ENCODE results near the gene PHF11.

Gene PHF11

DNA sequence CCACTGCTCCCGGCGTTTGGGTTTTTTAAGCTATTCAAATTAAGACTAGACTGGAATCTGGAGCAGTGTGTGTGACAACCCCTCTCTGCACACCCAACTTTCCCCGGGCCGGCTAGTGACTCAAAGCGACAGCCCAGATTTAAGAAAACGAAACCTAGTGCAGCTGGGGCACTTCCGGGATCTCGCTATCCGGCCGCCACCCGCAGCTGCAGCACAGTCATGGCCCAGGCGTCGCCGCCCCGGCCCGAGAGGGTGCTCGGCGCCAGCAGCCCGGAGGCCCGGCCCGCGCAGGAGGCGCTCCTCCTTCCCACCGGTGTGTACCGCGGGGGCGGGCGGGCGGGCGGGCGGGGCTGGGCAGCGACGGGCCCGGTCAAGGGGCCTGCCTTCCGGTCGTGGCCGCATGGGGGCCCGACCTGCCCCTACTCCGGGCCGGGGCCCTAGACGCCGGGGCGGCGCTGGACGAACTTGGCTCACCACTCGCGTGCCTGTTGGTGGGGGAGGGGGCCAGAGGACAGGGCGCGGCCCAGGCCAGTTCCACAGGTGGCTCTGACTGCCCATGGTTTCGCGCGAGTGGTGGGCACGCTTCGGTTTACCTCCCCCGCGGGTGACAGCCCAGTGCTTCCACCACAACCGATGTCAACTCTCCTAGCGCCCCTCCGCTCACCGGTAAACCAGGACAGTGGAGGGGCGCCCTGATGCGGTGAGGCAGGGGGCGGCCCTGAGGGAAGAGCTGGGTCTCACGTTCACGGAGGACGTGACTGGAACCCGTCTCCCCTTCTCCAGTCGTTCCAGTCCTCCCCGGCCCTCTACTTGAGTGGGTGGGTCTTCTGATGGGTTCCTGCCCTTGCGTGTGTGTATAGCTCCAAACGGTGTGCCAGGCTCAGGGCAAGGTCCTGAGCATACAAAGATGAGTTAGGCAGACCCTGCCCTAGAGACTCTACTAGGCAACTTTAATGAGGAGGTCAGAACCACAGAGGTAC lies at the start of gene PHF11:
Gene PHF11 (plus strand): TSS at position 171 of the 980 bp plus-strand sequence. CDS start 49 bp downstream, at position 220.
- TF ChIP-seq GATA3 (IDR thresholded peaks at IDR 0.05; ENCODE audit: low read depth, low read length): no peak
- TF ChIP-seq GATA2 (IDR thresholded peaks at IDR 0.05; ENCODE audit: low read depth, low read length): no peak

DNA sequence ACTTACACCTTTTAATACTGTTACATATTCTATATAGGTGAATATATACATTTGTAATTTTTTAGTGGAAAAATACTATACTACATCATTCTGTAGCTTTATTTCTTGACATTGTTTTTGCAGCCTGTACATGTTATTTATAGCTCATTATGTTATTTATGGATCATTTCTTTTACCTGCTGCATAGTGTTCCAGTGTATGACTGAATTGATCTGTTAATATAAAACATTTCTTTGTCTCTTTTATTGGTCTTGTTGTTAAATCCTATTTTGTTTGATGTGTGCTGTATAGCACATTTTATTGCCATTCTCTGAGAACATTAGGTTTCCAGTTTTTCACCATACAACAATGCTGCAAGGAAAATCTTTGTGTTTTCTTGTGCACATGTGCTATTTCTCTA lies 49.3 kb upstream of the PHF11 start:
- TF ChIP-seq GATA2 (IDR thresholded peaks at IDR 0.05; ENCODE audit: low read depth, low read length) (no peak), GATA3 (IDR thresholded peaks at IDR 0.05; ENCODE audit: low read depth, low read length) (no peak)

DNA sequence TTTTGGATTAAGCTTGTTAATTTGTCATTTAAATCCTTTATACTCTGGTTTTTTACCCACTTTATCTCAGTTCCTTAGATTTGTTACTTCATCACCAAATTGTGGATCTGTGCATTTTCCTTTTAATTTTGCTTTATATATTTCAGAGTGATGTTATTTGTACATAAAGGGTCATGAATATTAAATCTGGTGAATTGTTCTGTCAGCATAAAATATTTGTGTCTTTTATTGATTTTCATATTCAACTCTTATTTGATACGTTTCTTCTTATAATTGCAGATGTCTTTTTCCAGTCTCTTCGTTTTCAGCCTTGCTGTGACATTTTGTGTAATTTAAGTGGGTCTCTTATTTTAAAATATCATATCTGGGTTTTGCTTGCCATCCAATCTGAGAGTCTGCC lies 47.0 kb upstream of the PHF11 start:
- no peak for TF ChIP-seq GATA2 (IDR thresholded peaks at IDR 0.05; ENCODE audit: low read depth, low read length)
- no peak for TF ChIP-seq GATA3 (IDR thresholded peaks at IDR 0.05; ENCODE audit: low read depth, low read length)

DNA sequence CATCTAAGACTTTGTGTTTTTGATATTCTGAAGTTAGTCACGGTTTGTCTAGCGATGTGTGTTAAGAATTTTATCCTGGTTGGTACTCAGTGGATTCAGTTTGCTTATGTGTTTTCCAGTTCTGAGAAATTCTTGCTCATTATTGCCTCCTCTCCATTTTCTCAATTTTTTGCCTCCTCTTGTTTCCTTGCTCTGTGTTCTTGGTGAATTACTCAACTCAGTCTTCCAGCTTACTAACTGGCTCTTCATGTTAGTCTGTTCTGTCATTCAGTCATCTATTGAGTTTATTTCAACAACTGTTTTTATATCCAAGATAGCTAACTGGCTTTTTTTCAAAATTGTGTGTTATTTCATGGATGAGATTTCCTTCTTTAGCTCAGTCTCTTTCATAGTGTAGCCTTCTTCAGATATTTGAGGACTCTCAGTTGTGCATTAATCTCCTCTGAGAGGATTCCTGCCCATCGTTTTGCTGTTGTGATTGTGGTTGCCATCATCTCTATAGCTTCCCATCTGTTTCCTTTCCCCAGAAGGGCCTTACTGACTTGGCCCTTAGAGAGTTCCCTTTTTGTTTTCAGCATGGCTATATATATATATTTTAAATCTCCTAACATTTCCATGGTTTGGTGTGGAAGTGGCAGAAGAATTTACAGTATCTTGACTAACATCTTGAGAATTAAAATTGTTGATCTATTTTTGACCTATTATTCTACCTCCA lies 45.5 kb upstream of the PHF11 start:
- no peak for TF ChIP-seq GATA3 (IDR thresholded peaks at IDR 0.05; ENCODE audit: low read depth, low read length)
- no peak for TF ChIP-seq GATA2 (IDR thresholded peaks at IDR 0.05; ENCODE audit: low read depth, low read length)

DNA sequence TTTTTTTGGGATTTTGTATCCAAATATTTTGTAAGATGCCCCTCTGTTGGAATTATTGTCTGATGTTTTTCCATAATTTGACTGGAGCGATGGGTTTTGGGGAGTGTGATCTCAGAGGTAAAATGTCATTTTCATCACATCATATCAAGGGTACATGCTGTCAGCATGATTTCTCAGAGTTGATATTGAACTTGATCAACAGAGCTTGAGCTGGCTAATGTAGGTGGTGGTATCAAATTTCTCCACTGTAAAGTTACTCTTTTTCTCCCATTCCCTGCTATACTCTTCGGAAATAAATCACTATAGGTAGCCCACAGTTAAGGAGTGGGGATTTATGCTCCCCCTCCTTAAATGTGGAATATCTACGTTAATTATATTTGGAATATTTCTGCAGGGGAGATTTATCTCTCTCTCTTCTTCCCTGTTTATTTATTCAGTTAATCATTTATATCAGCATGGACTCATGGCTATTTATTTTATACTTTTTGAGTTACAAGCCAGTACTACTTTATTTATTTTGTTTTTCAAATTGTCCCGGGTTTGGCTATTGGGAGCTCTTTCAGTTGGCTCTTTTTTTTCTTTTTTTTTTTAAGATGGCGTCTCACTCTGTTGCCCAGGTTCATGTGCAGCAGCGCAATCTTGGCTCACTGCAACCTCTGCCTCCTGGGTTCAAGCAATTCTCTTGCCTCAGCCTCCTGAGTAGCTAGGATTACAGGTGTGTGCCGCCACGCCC lies 42.9 kb upstream of the PHF11 start:
- TF ChIP-seq GATA2 (IDR thresholded peaks at IDR 0.05; ENCODE audit: low read depth, low read length): no peak
- TF ChIP-seq GATA3 (IDR thresholded peaks at IDR 0.05; ENCODE audit: low read depth, low read length): no peak

DNA sequence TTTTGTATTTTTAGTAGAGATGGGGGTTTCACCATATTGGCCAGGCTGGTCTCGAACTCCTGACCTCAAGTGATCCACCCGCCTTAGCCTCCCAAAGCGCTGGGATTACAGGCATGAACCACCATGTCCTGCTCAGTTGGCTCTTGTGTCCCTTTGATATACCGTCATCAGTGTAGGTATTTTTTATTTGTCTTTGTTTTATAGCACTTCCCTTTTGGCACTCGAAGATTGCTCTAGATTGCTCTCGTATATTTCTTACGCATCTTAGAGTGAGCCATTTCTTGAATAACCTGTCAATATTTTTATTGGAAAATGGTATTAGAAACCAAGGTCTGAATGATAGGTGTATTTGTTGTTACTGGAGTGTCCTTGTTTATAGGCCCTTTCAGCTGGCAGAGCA lies 42.3 kb upstream of the PHF11 start:
- TF ChIP-seq GATA2 (IDR thresholded peaks at IDR 0.05; ENCODE audit: low read depth, low read length) (no peak), GATA3 (IDR thresholded peaks at IDR 0.05; ENCODE audit: low read depth, low read length) (no peak)

DNA sequence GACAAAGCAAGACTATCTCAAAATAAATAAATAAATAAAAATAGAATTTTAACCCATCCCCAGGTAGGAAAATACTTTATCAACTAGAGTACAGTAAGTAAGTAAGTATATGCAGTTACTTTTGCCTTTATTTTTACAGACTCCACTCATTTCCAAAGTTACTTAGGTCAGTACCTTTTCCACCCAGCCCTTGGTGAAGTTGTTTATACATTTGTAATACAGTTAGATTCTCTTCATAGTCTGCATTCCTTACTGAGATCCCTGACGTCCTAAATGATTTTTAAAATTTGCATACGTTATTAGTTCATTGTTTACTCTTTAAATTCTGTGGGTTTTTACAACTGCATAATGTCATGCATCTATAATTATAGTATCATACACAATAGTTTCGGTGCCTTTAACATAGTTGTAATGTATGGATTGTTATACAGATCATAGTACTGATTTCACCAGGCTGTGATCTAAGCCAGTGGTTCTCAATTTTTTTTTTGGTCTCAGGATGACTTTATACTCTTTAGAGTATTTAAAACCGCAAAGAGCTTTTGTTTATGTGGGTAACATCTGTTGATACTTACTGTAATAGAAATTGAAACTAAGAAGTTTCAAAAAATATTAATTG lies 41.3 kb upstream of the PHF11 start:
- TF ChIP-seq GATA2 (IDR thresholded peaks at IDR 0.05; ENCODE audit: low read depth, low read length) (no peak), GATA3 (IDR thresholded peaks at IDR 0.05; ENCODE audit: low read depth, low read length) (no peak)

DNA sequence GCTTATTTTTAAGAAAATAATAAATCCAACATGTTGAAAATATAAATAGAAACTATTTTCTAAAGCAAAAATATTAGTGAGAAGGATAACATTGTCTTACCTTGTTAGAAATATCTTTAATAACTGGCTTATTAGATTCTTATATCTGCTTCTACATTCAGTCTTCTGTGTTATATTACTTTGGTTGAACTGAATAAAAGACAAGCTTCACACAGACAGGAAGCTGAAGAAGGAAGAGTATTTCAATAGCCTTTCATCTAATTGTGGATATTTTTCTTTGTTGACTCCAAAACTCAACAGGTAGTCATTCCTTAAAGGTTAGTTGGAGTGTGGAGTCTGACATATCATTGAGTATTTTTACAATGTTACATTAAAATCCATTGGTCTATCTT lies 40.8 kb upstream of the PHF11 start:
- TF ChIP-seq GATA3 (IDR thresholded peaks at IDR 0.05; ENCODE audit: low read depth, low read length): no peak
- TF ChIP-seq GATA2 (IDR thresholded peaks at IDR 0.05; ENCODE audit: low read depth, low read length): no peak

DNA sequence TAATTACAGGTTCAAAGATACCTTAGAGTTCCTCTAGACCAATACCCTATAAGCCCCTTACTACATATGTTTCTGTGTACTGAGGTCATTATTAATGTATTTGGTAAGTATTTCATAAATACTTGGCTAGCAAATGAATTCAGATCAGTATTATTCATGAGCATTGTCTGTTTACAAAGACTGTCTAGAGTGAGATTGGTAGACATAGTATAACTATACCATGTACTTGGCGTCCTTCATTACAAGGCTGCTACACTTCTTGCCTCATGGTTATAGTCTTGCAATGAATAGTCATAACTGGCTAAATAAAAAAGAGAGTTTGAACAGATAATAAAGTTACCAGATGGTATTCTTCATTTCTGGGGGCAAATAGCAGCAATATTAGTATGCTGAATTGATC lies 39.6 kb upstream of the PHF11 start:
- no peak for TF ChIP-seq GATA2 (IDR thresholded peaks at IDR 0.05; ENCODE audit: low read depth, low read length)
- TF ChIP-seq GATA3 (IDR thresholded peaks at IDR 0.05; ENCODE audit: low read depth, low read length): no peak

DNA sequence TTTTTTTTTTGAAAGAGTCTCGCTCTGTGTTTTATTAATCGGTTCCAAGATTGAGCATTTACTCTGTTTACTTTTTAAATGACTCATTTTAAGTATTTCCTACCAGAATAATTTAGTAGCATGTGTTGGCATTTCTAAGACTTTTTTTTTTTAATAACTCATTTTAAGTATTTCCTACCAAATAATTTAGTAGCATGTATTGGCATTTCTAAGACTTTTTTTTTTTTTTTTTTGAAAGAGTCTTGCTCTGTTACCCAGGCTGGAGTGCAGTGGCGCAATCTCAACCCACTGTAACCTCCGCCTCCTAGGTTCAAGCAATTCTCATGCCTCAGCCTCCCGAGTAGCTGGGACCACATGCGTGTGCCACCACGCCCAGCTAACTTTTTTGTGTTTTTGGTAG lies 38.5 kb upstream of the PHF11 start:
- TF ChIP-seq GATA2 (IDR thresholded peaks at IDR 0.05; ENCODE audit: low read depth, low read length) (no peak), GATA3 (IDR thresholded peaks at IDR 0.05; ENCODE audit: low read depth, low read length) (no peak)

DNA sequence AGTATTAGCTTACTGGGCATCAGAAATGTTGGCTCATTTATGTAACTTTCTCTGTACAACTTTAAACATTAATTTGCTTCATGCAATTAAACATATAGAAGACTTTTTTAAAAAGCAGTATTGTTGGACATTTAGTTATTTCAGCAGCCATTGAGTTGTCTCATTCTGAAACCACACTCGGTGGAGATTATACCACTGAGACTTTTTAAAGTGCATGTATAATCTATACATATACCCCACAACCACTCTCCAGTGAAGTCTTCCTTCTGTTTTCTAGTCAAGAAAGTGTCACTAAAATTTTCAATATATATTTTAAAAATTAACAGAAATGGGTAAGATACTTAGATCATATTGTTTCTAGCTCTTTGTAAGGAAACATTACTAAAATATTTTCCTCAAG lies 36.2 kb upstream of the PHF11 start:
- TF ChIP-seq GATA3 (IDR thresholded peaks at IDR 0.05; ENCODE audit: low read depth, low read length) (no peak), GATA2 (IDR thresholded peaks at IDR 0.05; ENCODE audit: low read depth, low read length) (no peak)

DNA sequence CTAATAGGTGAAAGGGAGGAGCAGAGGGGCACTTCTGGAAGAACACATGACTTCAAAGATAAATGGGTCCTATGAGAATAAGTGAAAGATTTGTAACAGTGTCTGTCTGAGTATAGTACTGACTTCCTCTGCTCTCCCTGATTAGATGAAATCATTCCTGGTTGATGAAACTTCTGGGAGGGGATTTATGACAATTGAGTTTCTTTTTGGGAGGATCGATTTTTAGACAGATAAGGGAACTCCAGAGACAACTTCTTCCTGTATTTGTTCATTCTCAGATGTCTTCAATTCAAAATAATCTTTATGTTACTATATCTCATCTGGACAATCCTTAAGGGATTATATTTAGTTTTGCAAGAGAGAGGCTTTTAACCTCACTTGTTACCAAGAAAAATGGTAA lies 31.7 kb upstream of the PHF11 start:
- TF ChIP-seq GATA3 (IDR thresholded peaks at IDR 0.05; ENCODE audit: low read depth, low read length) (no peak), GATA2 (IDR thresholded peaks at IDR 0.05; ENCODE audit: low read depth, low read length) (no peak)

DNA sequence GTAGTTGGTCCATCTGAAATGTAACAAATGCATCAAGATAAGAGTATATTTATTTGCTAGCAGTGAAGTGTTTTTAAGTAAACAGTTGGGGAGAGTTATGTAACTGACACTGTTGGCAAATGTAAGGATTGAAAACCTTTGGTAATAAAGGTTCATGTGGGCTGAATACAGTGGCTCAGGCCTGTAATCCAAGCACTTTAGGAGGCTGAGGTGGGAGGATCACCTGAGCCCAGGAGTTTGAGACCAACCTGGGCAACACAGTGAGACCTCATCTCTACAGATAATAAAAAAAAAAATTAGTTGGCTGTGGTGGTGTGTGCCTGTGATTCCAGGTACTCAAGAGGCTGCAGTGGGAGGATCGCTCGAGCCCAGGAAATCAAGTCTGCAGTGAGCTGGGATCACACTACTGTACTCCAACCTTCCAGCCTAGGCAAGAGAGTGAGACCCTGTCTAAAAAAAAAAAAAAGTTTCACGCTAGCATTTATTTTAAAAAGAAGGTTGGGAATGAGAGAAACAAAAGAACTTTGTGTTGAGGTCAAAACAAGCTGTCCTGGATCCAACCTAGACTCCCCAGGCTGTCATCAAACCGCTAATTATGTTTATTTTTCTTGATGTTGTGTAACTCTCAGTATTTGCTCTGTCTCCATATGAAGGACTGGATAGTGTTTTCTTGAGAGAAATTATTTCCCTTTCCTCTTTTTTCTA lies 31.0 kb upstream of the PHF11 start:
- TF ChIP-seq GATA2 (IDR thresholded peaks at IDR 0.05; ENCODE audit: low read depth, low read length) (no peak), GATA3 (IDR thresholded peaks at IDR 0.05; ENCODE audit: low read depth, low read length) (no peak)

Data from SH-SY5Y (cell line).